Glomerular endothelial cell (primary cell): ENCODE data around the gene ZSCAN9. TPM values are rescaled to one million over a fixed set of nuclear protein-coding genes. Genes with fewer than 3 reads are reported as not detected.
A peak's percentile ranks its signal among the peaks of the same experiment; 100 is the strongest.

Experiments used
- DNase-seq: peaks from one replicate; pipeline ENCODE4 v3.0.0-alpha.2; 2011; ENCODE audit warnings: low read depth, low spot score; ENCODE audit errors: extremely low read depth
- total RNA-seq: library from RNA; depleted of rRNA; stranded (reverse); fragments of >200 nt; gene quantifications from 2 replicates; pipeline ENCODE4 v1.2.3, GENCODE V29; 2015

The ZSCAN9 gene
- total RNA-seq, 1 donor from 2014 or later = 18.6 TPM

- DNase-seq = no peak
Observed at GRCh38 chr6:28266563-28266961, 41.5 kb downstream of the ZSCAN9 start.

- DNase-seq = peak; percentile 58
Observed at GRCh38 chr6:28266962-28267694, 42.1 kb downstream of the ZSCAN9 start, which contains the start of gene ZSCAN26. TSS of gene ZSCAN26 (plus strand) at chr6:28267143. CDS start at chr6:28271920, 4,777 bp downstream.

GRCh38 chr6:28267695-28268059 lies 42.6 kb downstream of the ZSCAN9 start:
- no peak for DNase-seq

- peak; percentile 67 for DNase-seq
Observed at GRCh38 chr6:28269492-28269891, 44.4 kb downstream of the ZSCAN9 start.

GRCh38 chr6:28274888-28275287 lies 49.8 kb downstream of the ZSCAN9 start:
- no peak for DNase-seq

GRCh38 chr6:28277746-28278145 lies 52.7 kb downstream of the ZSCAN9 start:
- DNase-seq = no peak

GRCh38 chr6:28280595-28281287 lies 55.7 kb downstream of the ZSCAN9 start:
- no peak for DNase-seq

GRCh38 chr6:28281288-28282064 lies 56.4 kb downstream of the ZSCAN9 start, which contains the start of gene PGBD1:
TSS of gene PGBD1 (plus strand) at chr6:28281572. CDS start at chr6:28283814, 2,242 bp downstream.
- no peak for DNase-seq

- no peak for DNase-seq
Observed at GRCh38 chr6:28282926-28283325, 57.9 kb downstream of the ZSCAN9 start.

Other genes with a start within 250 kb of the ZSCAN9 start
- 0.23 and 0.97 TPM in 2 replicates for gene ZNF165, start 144.7 kb upstream of the ZSCAN9 start, total RNA-seq
- gene ZSCAN16, start 100.7 kb upstream of the ZSCAN9 start, total RNA-seq = 4.3 and 6.0 TPM in 2 replicates
- 9.1 and 15.1 TPM in 2 replicates for gene ZKSCAN8, start 83.4 kb upstream of the ZSCAN9 start, total RNA-seq
- 3.9 and 4.0 TPM in 2 replicates for gene ZKSCAN4, start 27.0 kb downstream of the ZSCAN9 start, total RNA-seq
- gene NKAPL, start 34.0 kb downstream of the ZSCAN9 start, total RNA-seq = 0.99 and 2.8 TPM in 2 replicates
- 9.7 and 11.1 TPM in 2 replicates for gene ZSCAN26, start 41.9 kb downstream of the ZSCAN9 start, total RNA-seq
- gene PGBD1, start 56.3 kb downstream of the ZSCAN9 start, total RNA-seq = 7.5 and 9.1 TPM in 2 replicates
- gene ZSCAN31, start 110.9 kb downstream of the ZSCAN9 start, total RNA-seq = 16.9 and 19.7 TPM in 2 replicates
- 4.6 and 5.7 TPM in 2 replicates for gene ZKSCAN3, start 124.7 kb downstream of the ZSCAN9 start, total RNA-seq
- gene ZSCAN12, start 174.5 kb downstream of the ZSCAN9 start, total RNA-seq = 2.5 and 4.8 TPM in 2 replicates
- 1.2 and 2.0 TPM in 2 replicates for gene ZSCAN23, start 218.2 kb downstream of the ZSCAN9 start, total RNA-seq